GM10266 (cell line): Measurements from ENCODE around the gene EHD1.
"Not testable (repeated sequence)": the region's sequence is repeated elsewhere in the genome, so short reads cannot be mapped to it uniquely, and the experiment has no call there.

Source experiments
- DNase-seq: peaks from one replicate; pipeline ENCODE4 v3.0.0; 2012; ENCODE audit errors: extremely low spot score
- TF ChIP-seq, protein P1 (sequence below): IDR thresholded peaks from 2 replicates; pipeline ENCODE4 v1.5.1; 2012; ENCODE audit warnings: mild to moderate bottlenecking, low read depth; ENCODE audit not compliant: control insufficient read depth, insufficient read depth; ENCODE audit errors: missing control alignments

EHD1 gene

DNA sequence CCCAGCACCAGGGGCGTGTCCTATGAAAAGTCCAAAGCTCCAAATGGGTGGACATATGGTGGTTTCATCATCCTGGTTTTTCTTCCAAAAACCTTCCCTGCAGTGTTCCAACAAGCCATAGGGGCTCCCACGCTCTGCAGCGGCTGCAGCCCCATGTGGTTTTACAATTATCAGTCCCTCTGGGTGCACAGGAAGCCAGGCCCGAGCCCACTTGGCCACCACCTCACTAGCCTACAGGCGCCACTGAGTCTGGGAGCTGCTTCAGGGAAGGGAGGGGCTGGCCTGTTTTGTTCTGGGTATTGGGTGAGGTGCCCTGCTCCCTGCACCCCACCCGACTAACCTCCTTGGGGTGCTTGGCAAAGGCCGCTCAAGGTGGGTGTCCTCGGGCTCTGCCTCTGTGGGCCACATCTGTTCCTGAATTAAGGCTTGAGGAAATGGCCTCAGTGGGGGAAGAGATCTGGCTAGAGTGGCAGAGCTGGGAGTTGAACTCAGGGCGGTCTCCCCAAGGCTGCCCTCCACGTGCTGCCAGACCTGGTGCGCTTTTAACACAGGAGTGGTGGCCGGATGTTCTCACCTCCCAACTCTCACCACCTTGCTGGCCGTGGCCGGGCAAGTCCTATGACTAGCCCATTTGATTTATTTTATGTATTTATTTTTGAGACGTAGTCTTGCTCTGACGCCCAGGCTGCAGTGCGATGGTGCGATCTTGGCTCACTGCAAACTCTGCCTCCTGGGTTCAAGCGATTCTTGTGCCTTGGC lies 28.6 kb downstream of the EHD1 start:
- DNase-seq, result no peak
- TF ChIP-seq, protein P1, sequence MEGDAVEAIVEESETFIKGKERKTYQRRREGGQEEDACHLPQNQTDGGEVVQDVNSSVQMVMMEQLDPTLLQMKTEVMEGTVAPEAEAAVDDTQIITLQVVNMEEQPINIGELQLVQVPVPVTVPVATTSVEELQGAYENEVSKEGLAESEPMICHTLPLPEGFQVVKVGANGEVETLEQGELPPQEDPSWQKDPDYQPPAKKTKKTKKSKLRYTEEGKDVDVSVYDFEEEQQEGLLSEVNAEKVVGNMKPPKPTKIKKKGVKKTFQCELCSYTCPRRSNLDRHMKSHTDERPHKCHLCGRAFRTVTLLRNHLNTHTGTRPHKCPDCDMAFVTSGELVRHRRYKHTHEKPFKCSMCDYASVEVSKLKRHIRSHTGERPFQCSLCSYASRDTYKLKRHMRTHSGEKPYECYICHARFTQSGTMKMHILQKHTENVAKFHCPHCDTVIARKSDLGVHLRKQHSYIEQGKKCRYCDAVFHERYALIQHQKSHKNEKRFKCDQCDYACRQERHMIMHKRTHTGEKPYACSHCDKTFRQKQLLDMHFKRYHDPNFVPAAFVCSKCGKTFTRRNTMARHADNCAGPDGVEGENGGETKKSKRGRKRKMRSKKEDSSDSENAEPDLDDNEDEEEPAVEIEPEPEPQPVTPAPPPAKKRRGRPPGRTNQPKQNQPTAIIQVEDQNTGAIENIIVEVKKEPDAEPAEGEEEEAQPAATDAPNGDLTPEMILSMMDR, result no peak

DNA sequence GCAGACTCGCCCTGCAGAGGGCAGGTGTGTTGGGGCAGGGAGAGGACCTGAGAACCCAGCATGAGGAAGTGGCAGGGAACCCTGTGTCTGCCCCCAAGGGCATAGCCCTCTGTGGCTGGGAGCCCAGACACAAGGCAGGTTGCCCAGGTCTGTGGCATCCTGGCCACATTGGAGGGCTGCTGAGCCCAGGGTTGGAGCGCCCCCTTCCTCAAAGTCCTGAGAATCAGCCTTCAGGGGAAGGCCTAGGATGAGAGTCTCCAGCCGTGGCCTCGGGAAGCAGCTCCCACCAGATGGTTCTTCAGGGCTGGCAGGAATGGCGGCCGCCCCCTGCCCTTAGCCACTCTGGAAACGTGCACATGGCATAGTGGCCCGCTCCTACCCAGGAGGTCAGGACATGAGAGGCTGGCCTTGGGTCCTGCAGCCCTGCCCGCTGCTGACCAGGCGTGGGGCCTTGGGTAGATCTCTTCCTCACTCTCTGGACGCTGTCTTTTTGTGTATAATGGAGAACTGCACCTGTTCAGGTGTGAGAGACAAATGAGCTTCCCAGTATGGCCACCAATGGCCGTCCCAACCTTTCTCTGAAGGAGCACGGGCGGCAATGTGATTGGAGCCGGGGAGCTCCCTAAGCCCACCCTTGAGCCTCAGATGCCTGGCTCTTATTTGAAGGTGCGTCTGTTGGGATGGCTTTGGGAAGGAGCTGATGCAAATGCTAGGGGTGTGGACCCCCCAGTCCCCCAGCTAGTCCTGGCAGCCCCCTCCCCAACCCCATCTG lies 29.4 kb downstream of the EHD1 start:
- TF ChIP-seq, protein P1, result peak; percentile 31
- no peak for DNase-seq

DNA sequence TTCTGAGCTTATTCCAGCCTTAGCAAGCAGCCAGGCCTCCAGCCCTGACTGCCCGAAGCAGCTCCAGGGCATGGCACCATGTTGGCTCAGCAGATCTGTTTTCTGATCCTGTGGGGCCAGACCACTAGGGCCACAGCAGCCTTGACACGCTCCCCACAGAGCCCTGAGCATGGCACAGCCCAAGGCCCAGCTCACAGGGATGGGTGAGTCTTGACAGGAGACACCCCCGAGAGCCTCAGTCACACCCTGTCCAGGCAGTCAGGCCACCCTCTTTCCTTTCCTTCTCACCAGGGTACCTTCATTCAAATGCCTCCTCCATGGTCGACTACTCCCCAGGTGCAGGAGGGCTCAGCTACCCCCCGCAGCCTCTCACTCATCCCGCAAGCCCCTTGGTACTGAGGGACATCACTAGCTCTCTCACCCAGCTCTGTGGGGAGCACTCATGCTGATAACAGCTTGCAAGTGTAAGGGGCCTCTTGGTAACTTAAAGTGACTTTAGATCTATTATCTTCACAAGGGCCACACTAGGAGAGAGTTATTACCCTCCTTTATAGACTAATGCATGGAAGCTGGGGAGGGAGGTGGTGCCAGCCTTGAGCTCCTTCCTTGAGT lies 30.1 kb downstream of the EHD1 start:
- DNase-seq, result no peak
- TF ChIP-seq, protein P1, result no peak

DNA sequence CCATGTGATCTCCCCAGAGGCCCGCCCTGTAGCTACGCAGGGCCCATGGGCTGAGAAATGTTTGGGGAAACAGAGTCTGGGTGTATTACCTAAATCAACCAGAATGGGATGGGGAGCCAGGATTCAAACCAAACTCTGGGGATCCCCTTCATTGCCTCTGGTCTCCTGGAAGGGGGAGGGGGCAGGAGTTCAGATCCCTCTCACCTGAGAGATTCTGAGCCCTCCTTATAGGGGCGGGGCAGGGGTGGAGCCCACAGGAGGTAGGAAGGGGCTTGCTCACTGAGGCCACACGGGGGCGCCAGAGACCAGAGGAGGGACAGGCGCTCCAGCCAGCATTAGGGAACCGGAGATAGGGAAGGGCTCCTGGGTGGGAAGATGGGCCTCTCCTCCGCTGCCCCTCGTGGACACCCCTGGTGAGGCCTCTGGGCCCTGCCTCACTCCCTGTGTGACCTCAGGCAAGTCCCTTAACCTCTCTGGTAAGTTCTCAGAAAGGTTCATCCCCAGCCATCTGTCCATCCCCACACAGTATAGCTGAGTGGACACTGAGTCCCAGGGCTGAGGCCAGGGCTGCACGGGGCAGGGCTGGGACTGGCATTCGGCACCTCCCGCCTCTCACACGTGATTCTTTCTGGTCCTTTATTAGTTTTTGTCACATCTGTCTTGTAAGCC lies 31.3 kb downstream of the EHD1 start:
- TF ChIP-seq, protein P1, result peak; percentile 98
- DNase-seq, result peak; percentile 93

DNA sequence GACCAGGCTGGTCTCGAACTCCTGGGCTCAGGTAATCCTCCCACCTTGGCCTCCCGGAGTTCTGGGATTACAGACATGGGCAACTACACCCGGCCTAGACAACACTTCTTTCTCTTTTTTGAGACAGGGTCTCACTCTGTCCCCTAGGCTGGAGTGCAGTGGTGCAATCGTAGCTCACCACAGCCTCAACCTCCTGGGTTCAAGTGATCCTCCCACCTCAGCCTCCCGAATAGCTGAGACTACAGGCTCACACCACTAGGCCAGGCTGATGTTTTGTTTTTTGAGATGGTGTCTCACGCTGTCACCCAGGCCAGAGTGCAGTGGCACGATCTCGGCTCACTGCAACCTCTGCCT lies 32.7 kb downstream of the EHD1 start:
- not testable (repeated sequence) for DNase-seq

DNA sequence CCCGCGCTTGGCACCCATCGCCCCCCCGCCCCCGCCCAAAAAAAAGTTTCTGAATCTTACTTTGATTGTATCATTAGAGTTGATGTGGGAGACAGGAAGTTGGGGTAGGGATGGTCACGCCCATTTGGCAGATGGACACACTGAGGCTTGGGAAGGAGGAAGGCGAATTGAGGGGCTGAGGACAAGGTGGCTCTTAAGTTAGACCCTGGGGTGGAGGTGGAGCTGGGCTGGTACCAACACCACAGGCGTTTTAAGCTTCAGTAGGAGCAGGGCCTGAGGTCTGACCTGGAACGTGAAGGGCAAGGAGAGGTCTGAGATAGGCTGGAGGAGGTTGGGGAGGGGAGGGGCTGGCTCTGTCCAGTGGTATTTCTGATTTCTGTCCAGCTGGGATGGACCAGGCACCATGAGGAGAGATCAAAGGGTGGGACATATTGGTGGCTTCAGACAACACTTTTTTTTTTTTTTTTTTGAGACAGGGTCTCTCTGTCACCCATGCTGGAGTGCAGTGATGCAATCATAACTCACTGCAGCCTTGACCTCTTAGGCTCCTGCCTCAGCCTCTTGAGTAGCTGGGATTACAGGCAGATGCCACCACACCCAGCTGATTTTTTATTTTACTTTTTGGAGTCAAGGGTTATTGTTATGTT lies 33.2 kb downstream of the EHD1 start:
- TF ChIP-seq, protein P1, result no peak
- no peak for DNase-seq
